ENCODE measurements around the gene C6orf62.
A peak's percentile ranks its signal among the peaks of the same experiment; 100 is the strongest.
"Not testable (repeated sequence)": the region's sequence is repeated elsewhere in the genome, so short reads cannot be mapped to it uniquely, and the experiment has no call there.

C6orf62 gene

DNA sequence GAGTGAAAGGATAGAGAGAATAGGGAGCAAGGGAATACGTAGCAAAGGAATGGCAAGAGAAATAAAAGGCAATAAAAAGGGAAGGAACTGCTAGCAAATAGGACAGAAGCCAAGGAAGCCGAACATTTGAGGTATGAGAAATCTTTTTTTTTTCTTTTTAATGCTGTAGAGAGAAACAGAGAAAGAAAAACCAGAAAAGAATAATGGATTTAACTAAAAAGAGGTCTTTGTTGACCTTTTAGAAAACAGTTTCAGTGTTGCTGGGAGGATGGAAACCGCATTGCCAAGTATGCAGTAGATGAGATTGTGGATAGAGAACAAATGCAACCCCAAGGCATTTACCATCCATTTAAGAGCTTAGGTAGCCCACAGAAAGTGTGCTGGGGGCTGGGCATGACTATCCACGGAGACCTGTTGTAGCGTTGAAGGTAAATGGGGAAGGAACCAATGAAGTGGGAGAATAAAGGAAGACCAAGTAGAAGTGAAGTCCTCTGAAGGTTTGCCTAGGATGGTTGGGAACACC lies 23.3 kb upstream of the C6orf62 start:
- no peak for DNase-seq

DNA sequence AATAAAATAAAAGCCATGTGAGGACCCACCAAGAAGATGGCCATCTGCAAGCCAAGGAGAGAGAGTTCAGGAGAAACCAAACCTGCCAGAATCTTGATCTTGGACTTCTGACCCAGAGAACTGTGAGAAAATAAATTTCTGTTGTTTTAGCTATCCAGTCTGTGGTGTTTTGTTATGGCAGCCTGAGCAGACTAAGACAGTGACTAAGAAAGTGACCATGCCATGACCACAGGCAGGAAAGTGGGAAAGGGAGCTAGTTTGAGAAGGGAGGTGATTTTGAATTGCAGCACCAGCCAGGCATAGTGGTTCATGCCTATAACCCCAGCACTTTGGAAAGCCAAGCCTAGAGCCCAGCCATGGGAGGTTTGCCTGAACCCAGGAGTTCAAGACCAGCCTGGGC lies 21.9 kb upstream of the C6orf62 start:
- DNase-seq = no peak

DNA sequence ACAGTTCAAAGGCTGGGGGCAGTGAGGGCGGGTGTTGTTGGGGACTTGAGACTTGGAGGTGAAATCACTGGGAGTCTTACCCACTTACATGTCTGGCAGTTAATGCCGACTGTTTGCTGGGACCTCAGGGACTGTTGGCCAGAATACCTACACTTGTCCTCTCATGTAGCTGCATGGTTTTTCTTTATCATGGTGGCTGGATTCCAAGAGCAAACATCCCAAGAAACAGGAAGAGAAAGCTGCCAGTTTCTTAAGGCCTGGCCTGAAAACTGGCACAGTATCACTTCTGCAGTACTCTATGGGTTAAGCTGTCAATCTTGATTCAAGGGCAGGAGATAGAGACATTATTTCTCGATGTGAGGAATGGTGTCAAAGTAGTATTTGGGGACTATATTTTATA lies 19.8 kb upstream of the C6orf62 start:
- no peak for DNase-seq

DNA sequence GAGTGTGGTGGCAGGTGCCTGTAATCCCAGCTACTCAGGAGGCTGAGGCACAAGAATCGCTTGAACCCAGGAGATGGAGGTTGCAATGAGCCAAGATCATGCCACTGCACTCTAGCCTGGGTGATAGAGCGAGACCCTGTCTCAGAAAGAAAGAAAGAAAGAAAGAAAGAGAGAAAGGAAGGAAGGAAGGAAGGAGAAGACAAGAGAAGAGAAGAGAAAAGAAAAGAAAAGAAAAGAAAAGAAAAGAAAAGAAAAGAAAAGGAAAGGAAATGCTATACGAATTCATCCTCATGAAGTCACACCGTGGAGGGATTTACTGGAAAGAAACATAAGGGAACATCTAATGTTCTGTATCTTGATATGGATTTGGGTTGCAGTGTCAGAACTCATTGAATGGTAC lies 15.8 kb upstream of the C6orf62 start:
- DNase-seq = not testable (repeated sequence)

DNA sequence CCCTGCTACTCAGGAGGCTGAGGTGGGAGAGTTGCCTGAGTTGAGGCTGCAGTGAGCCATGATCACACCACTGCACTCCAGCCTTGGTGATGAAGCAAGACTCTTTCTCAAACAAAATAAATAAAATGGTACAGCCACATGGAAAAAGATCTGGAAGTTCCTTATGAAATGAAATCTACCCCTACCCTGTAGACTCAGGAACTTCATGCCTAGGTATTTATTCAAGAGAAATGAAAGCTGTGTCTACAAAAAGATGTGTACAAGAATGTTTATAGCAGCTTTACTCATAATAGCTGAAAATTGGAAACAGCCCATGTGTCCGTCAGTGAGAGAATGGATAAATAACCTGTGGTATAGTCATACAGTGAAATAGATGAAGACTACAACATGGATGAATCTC lies 15.2 kb upstream of the C6orf62 start:
- no peak for DNase-seq

DNA sequence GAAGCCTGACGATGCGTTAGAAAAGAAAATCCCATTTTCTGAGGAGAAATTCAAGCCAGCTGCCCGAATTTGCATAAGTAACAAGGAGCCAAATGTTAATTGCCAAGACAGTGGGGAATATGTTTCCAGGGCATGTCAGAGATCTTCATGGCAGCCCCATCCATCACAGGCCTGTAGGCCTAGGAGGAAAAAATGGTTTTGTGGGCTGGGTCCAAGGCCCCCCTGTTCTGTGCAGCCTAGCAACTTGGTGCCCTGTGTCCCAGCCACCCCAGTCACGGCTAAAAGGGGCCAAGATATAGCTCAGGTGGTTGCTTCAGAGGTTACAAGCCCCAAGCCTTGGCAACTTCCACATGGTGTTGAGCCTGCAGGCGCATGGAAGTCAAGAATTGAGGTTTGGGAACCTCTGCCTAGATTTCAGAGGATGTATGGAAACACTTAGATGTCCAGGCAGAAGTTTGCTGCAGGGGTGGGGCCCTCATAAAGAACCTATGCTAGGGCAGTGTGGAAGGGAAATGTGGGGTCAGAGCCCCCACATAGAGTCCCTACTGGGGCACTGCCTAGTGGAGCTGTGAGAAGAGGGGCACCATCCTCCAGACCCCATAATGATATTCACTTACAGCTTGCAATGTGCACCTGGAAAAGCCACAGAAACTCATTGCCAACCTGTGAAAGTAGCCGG lies 12.6 kb upstream of the C6orf62 start:
- not testable (repeated sequence) for DNase-seq

DNA sequence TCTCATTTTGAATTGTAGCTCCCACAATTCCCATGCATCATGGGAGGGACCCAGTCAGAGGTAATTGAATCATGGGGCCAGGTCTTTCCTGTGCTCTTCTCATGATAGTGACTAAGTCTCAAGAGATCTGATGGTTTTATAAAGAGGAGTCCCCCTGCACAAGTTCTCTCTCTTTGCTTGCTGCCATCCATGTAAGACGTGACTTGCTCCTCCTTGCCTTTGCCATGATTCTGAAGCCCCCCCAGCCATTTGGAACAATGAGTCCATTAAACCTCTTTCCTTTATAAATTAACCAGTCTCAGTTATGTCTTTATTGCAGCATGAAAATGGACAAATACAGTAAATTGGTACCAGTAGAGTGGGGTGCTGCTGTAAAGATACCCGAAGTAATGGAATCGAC lies 11.7 kb upstream of the C6orf62 start:
- DNase-seq = not testable (repeated sequence)

DNA sequence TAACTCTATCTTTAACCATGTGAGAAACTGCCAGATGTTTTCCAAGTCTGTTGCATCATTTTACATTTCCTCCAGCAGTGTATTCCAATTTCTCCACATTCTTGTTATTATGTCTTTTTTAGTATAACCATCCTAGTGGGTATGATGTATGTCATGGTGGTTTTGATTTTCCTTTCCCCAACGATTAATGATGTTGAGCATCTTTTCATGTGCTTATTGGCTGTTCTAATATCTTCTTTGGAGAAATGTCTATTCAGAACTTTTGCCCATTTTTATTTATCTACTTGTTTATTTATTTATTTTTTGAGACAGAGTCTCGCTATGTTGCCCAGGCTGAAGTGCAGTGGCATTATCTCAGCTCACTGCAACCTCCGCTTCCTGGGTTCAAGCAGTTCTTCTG lies 4.3 kb upstream of the C6orf62 start:
- DNase-seq = no peak

DNA sequence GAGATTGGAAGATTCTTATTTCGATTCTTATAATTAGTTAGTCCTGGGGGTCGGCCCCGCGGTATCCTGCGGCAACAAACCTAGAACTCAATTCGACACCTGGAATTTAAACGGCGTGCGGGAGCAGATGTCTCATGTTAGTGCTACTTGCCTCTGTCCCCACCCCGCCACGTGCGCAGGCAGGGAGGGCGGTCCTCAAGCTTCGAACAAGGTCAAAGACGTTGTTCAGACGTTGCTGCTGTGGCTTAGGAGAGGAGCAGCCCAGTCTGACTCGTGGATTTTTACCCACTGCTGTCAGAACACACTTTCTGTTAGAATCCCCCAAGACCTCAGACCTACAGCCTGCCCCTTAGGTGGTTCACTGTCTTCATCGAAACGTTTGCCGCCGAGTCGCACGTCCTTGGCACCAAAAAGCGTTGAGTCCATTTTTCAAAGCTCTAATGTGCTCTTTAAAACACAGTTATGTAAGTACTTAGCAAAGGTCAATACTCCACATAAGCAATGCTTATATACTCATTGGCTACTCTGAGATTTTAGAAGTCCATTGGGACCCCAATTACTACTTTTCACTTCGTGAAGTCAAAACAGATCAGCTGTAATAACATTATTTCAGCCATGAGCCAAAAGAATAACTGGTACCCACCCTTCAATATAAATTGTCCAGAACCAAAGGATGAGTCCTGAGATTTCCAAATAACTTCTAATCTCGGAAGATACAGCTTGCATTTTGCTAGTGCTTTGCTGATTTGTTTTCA lies 2.7 kb upstream of the C6orf62 start:
- DNase-seq = no peak

DNA sequence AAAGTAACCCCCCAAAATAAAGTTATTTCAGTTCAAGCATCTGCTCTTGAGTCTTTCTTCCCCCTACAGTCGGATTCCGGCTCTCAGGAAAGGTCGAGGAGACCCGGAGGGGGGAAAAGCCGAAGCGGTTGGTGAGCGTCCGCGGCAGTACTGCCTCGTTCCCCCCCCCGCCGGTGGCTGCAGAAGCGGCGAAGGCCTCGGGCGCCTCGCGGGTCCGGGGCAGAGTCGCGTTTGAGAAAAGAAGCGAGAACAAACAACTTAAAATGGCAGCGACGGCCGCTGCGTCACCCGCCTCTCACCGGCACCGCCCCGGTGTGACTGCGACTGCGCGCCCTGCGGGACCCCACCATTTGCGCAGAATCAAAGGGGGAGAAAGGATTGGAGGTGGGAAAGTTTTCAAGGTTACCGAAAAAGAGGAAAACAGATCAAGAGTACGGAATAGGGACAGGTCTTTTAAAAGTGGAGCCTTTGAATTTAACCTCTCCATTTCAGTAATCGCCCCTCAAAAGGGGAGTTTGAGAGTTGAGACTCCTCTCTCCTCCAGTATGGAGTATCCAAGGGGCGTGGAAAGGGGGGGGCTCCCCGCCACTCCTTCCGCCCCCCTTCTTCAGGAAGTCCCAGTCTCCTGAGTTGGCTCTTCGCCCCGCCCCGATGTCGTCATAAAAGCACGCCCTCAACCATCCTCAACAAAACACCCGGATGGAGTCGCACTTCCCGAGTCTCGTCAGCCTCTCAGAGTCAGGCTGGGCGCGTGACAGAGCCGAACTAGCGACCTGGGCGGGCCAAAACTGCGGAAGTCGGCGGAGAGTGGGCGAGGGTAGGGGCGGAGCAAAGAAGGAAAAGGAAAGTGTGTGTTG lies 1.9 kb upstream of the C6orf62 start:
- peak; percentile 97 to 99 for DNase-seq

DNA sequence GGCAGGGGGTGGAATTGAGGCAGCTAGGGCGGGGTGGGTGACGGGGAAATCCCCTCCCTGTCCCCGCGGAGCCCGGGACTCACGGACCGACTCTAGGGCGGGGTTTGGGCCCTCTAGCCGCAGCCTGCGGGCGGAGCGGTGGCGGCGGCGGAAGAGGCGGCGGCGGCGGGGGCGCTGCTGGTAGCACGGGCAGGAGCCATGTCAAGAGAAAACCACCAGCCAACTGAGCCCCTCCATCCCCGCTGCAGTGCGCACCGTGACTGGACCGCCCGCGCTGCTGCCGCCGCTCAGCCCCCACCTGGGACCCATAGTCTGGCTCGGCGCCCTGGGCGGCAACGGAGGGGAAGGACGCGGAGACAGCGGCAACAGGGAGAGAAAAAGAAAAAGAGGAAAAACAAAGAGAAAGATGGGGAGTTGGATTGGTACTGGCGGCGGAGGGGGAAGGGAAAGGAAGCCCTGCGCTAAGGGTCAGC lies 1.2 kb upstream of the C6orf62 start:
- DNase-seq = peak; percentile 69 to 73

DNA sequence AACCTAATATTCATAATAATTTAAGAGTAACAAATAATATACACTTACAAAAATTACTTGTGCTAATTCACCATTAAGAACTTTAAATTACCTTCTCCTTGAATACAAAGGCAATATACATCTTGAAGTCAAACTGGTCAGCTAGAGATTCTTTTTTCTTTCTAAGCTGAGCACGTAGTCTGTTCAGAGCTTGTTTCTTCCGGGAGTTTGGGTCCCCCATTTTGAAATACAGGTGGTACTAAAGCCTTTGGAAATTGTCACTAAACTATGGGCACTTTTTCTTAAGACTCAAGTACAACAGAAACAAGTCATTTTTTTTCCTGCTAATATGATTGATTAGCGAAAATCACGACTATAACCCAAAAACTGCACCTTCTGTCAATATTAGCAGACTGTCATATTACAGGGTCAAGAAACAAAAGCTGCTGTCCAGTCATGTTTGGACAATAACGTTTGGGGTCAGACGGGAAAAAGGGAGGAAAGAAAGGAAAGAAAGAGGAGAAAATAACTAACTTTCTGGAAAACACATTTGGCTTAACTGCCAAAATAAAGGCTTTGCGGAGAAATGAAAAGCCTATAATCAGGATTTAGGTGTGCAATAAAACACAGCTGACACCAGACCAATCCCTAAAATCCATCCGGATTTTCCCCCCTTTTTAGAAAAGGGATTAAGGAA lies 367 bp downstream of the C6orf62 start:
- DNase-seq = no peak

DNA sequence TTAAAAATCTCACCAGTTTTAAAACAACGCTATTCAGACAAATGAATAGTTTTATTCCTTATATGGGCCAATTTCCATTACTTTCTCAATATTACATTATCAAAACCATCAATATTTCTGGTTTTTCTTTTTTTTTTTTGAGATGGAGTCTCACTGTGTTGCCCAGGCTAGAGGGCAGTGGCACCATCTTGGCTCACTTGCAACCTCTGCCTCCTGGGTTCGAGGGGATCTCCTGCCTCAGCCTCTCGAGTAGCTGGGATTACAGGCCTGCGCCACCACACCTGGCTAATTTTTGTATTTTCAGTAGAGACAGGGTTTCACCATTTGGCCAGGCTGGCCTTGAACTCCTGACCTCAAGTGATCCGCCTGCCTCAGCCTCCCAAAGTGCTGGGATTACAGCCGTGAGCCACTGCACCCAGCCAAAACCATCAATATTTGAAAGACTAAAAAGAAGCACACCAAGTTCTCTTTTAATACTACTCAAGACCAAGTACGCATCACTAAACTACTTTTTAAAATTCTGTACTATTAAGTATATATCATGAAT lies 2.3 kb downstream of the C6orf62 start:
- DNase-seq = not testable (repeated sequence)

DNA sequence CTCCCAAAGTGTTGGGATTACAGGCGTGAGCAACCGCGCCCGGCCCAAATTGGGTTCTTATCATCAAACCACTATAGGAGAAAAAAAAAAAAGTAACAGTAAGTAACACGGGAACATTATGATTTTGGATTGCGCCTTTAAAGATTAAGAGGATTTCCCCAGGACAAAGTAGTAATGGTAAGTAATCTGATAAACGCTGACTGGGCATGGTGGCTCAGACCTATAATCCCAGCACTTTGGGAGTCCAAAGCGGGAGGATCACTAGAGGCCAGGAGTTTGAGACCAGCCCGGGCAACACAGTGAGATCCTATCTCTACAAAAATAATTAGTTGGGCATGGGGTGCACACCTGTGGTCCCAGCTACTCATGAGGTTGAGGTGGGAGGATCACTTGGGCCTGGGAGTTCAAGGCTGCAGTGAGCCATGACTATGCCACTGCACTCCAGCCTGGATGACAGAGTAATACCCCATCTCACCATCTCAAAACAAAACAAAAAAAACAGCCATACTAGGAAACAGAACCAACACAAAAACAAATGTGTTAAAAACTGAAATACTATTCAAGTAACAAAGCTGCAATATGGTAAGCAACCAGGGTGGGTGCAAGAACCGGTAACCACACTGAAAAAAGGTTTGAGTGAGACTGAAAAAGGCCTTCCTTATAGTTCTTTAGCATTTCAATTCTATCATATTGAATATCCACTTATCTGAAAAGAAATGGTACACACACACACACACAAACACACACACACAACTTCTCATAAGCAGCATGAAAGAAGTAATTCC lies 8.2 kb downstream of the C6orf62 start:
- no peak for DNase-seq

DNA sequence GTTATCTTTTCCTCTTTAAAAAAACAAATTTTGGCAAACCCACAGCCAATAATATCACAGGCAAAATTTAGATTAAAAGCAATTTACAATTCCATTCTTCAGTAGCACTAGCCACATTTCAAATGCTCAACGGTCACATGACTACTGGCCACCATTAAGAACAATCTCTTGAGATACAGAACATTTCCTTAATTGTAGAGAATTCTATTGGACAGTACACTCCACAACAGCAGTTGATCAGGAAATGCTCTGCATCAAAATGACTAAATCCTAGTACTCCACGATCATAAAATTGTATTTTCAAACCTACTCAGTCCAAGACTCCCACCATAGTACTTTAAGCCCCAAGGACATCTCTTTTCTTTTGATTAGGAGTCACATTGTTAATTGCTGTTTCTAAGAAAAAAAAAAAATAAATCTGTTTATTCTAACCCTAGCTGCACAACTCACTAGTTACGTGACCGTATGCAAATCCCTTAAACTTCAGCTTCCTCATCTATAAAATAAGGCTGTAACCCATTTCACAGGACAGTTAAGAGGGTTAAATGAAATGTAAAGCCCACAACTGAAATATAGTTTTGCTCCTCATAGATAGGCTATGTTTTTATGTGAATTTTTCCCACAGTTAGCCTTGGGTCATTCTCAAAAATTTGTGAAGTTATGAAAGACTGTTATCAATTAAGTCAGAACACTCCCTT lies 9.8 kb downstream of the C6orf62 start:
- no peak for DNase-seq

DNA sequence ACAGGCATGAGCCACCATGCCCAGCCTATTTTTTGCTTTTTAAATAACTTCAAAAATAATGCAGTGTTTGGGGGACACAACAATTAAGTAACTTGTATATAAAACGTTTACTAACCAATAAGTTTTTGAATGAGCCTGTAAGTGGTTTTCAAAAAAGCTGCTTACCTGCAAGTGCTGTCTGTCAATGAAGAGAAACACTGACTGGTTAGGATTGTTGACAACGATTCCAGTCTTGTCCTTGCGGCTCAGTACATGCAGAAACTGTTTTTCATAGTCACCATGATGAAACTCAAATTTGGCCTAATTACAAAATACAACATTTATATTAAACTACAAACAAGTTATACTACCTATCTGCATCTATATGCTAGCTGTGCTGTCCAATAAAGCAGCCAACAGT lies 10.3 kb downstream of the C6orf62 start:
- DNase-seq = no peak

DNA sequence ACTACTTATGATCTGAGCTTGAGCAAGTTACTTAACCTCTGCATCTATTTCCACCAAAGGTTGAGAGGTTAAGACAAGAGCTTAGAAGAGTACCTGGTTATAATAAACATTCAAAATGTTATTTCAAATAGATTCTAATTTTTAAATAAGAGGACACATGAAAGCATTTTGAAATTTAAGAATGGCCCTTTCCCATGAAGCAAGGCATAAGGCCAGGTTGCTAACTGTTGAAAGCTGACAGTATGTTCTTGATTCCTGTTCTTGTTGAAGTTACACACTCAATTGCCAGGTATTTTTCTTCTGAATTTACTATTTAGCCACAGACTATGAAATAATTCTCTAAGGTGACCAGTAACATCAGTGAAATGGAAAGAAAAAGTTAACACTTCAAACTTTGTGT lies 14.5 kb downstream of the C6orf62 start:
- no peak for DNase-seq

DNA sequence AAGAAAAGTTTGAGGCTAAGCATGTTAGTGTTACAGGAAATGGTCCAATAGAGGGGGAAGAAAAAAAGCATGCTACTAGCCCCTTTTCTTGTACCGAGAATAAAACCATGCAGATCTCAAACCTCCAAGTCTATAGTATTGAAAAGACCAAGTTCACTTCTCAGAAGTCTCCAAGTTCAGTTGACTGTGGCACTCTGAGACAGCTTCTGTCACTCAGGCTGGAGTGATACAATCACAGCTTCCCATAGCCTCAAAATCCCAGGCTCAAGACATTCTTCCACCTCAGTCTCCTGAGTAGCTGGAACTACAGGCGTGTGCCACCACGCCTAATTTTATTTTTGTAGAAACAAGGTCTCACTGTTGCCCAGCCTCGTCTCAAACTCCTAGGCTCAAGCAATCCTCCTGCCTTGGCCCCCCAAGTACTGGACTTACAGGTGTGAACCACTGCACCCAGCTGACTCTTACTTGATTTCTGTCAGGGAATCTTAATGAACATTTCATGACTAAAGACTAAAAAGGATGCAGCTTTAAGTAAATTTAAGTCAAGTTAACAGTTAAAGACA lies 16.2 kb downstream of the C6orf62 start:
- DNase-seq = no peak

DNA sequence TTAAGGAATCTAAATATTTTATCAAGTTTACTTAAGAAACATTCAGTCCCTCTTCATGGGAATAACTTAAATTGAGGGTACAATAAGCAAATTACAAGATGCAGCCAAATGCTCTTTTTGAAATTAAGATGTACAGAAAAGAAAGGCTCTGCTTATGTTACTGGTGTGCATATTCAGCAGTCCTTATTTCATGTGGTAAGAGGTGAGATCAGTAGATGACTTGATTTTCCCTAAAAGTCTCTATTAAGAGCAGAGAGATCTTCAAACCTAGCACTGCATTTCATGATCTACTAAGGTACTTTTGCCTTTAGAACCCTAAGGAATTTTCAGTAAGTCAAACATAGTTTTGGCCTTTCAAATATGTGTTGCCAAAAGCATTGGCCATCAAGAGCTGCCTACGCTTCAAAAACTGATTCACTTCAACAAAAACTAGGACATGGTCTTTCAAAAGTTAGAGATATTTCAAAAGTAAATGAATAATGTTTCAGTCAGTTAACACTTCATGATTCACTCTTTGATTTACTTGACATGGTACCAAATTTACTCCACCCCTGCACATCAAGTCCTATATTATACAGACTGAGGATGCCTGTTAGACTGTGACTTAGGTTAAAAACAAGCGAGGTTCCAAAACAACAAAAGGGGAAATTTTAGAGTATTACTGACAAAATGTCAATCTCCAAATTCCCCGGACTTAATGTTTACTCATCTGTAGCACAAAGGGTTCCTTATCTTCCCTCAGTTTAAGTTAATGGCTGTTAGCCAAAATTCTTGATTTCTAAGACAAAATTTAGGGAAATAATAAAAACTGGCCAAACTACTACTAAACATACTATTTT lies 19.2 kb downstream of the C6orf62 start:
- no peak for DNase-seq

DNA sequence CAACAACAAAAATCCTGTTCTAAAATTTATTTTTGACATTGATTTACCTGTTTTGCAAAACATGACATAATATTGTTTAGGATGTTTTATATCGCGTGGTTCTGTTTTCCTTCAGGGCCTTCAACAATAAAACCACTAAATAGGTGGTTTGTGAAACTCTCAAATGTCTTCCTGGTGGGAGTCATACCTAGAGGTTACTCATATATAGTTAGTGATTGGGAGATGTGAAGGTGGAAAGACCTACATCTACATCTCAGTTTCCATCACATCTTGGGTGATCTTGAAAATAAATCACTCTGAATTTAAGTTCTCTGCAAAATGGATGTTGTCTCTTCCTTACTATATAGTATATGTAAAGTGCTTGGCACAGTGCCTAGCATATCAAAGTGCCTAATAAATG lies 22.9 kb downstream of the C6orf62 start:
- DNase-seq = no peak

Data from stimulated activated CD4-positive, alpha-beta T cell treated with anti-CD3 and anti-CD28 coated beads, Interleukin-2, amount 100 ng/mL, for 48 hours (primary cell).